ENCODE data around the gene MGAT4B.

The MGAT4B gene

DNA sequence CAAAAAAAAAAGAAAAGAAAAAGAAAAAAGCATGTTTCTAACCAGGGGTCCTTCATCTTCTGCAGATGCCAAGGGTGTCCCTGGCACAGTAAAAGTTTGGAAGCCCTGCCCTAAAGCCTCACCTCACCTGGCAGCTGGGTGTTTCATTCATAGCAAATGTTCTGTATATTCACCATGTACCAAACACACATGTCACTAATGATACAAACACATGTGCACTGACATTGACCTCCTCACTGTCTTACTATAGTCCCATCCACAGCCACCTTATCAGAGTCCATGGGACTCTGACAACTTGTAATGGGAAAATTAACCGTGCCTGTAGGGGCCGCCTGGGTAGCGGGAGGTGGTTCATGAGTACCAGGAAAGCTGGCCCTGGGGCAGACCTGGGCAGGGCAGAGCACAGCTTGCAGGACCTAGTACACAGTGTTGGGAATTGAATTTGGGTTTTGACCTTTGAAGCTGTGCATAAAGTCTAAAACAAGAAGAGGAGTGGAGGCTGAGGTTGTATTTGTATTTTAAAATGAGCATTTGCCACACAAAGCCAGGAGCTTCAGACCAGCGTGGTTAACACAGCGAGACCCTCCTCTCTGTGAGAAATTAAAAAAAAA lies 6.4 kb upstream of the MGAT4B start:
- DNase-seq (ENCODE audit: low read depth in 2 of 3, low spot score in 1 of 3) = no peak

DNA sequence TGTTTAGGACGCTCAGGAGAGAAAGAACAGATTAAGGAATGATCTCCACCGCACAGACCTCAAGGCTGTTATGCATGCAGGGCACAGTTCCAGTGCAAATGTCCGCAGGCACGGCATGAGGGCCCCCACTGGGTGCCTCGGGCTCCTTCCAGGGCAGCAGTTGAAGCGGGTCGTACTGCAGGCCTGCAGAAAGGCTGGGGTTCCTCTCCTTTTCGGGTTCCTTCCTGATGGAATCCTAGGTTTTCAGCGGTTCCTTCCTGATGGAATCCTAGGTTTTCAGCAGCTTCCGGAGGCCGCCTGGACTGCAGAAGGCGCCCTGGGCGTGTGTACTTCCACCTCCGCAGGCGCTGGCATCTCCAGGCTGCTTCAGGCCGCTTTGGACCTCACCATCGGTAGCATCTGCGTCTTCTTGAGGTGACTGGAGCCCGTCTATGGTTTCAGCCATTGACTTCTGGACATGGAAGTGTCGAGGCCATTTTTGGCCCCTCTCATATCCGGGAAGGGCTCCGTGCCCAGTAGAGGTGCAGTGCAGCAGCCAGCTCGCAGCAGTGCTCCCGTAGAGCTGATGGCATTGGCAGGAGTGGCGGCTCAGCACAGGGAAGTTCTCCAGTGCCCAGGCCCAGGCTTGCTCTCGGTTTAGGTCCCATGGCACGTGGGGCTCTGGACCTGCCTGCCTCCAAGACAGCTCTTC lies 5.6 kb upstream of the MGAT4B start:
- no peak for DNase-seq (ENCODE audit: low read depth in 2 of 3, low spot score in 1 of 3)

DNA sequence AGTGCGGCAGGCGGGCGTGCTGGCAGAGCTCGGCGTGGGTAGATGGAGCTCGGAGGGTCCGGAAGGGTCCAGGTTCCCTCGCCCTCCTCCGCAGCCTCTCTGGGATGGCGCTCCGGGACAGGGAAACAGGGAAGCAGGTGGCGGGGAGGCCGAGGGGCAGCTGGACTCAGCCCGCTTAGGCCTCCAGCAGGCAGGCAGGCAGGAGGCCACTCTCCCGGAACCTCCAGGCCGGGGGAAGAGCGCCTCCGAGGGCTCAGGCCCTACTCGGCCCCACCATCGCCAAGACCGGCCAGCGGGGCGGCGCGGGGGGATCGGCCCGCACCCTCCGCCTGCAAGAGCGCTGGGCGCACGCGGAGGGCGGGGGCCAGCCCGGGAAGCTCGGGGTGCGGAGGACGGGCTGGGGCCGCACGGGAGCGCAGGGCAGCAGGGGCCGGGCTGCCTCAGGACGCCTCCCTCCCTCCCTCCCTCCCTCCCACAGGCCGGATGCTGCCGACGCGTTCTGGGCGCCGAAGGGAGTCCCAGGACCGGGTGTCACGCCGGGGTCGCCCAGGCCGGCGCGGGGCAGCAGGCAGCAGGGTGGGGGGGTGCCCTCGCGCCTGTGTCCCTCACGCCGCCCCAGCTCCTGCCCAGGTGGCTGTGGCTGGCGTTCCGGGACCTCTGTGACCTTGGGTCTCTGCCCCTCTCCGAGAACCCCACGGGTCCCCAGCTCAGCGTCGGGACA lies 977 bp downstream of the MGAT4B start:
- DNase-seq (ENCODE audit: low read depth in 2 of 3, low spot score in 1 of 3) = no peak

DNA sequence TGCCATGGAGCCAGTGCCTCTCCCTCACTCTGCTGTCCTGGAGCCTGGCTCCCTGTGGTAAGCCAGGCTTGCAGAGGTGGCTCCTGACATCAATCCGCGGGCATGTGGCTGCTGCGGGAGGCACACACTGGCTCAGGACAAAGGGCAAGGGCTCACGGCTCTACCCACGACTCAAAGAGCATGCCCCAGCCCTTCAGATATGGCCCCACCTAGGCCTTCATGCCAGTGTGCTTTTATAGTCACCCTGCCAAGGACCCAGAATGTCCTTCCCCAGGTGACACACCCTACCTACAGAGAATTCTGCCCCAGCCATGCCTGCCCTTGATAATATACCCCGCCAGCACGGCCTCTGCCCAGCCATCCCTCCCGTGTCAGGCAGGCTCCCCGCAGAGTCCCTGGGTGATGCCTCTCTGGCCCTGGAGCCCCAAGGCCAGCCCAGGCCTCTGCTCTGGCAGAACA lies 1.6 kb downstream of the MGAT4B start:
- DNase-seq (ENCODE audit: low read depth in 2 of 3, low spot score in 1 of 3) = no peak

DNA sequence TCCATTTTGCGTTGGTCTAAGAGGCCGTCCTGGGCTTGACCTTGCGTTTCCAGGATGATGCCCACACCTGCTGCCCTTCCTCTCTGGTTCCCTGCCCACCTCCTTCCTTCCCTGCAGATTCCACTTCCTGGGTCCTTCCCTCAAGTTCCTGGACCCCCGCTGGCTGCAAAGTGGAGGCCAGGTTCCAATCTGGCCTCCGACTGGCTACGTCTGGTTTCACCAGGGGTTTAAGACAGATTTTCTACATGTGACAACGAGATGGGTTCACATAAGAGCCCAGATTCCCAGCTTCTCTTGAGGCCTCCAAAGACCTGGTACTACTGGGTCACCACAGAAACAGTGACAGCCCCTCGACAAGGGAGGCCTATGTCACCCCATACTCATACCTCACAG lies 2.1 kb downstream of the MGAT4B start:
- DNase-seq (ENCODE audit: low read depth in 2 of 3, low spot score in 1 of 3) = no peak

DNA sequence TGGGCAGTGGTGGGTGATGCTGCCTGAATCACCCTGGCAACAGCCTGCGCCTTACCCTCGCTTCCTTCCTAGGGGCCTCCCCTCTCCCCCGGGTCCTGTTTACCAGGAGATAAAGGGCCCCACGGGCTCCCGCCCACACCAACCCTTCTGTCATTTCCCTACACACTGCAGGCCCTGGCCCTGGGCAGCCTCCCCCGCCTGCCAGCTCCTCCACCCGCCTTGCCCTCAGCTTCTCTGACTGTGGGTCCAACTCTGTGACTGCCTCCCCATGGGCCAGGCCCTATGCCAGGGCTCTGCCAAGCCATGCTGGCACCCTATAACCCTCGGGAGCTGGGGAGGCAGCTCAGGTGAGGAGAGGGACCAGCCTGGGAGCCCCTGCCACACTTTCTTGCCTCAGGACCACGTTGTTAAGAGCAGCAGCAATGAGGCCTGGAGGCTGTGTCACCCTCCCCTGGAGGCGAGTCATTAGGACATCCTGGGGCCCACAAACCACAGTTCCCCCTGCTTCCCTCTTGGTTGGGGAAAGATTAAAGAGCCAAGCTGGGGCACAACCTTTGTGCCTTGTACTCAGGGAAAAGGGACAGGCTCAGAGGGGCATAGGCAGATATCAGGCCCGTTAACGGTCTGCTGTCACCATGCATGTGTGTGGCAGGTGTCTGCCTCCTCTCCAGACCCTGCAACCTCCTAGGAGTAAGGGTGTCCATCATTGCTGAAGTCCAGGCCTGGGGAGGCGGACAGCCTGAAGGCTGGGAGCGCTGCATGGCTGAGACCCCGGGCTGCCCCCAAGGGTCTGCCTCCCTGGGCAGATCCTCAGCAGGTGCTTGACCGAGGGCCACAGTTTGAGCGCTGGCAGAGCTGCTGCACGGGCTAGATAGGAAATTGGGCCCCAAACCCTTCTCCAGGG lies 2.8 kb downstream of the MGAT4B start:
- DNase-seq (ENCODE audit: low read depth in 2 of 3, low spot score in 1 of 3) = peak in 2 of 3 donors; percentile 48 to 53

DNA sequence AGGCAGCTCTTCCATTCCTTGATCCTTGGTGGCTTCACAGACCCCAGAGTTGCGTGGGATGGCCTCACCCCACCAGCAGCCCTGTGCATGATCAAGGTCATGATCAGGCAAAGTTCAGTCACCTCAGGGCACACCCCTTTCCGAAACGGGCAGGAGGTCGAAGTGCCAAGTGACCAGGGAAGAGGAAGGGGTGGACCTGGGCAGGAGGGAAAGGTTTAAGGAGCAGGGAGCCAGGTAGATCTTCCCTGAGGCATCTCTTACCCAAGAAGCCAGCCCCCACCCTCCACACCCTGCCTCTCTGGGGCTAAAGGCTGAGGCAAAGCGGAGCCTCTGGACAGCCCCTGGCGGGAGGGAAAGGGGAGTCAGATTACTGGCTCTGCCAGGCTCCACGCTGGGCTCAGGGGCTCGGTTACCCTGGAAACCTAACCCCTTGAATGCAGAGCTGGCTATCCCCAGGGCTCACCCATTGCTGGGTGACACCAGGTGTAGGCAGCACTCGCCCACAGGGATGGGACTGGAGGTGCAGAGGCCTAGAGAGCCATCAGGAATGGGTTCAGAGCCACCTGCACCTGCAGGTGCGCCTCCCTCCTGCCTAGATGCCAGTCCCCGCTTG lies 3.6 kb downstream of the MGAT4B start:
- no peak for DNase-seq (ENCODE audit: low read depth in 2 of 3, low spot score in 1 of 3)

DNA sequence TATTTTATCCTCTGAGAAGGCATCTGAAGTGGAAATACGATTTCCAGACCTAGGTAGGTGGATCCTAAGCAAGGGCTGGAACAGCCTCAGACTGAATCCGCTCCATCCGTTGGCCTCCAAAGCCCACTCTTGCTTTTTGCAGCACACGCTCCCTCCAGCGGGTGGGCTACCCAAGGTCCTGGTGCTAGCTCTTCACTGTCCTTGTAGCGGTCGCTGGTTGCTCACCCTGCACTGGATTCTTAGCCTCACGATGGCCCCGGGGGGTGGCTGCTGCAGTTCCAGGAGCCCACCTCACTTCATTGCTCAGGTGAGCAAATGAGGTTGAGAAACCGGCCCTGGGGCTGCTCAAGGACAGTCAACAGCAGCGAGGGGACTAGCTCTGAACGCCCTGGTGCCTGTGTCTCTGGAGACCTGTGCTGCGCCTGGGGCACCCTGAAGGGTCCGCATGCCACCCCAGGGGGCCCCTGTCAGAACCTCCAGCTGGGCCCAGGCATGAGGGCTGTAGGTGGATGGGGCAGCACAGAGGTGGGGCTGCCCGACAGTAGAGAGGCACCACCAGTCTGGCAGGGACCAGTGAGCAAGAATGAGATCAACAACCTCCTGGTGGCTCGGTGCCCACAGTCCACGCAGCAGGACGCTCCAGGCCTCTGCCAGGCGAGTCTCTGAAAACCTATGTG lies 4.3 kb downstream of the MGAT4B start:
- DNase-seq (ENCODE audit: low read depth in 2 of 3, low spot score in 1 of 3) = no peak

DNA sequence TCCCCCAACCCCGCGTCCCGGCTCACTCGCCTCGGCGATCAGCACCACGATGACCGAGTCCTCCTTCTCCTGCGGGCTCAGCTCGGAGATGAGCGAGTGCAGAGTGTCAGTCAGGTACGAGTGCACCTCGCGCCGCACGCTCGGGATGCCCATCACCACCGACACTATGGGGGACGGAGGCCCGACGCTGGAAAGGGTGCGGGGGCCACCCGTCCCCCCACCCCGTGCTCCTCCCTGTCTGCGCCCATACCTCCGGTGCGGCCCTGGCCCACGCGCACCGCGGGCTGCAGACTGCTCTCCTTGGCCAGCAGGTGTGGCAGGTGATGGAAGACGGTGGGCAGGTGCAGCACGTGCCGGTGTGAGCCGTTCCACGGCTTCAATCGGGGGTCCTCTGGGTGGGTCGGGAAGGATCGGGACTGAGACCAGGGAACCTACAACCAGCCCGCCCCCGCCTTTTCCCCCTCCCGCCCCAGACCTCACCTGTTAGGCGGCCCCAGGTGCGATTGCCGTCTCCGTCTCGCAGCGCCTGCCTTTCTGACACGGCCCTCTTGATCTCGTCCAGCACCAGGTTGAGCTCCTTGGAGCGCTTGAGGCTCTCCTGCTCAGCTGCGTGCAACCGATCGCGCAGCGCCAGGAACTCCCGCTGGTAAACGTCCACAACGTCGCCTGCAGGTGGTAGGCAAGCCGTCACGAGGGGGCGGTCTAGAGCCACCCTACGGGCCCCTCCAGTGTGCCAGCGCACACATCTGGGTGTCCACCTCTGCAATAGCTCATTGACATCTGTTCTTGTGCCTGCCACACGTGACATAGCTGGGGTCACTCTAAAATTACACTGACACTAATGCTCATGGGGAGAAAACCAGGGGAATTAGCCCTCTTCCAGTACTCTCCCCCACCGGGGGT lies 5.1 kb downstream of the MGAT4B start:
- peak; percentile 73 to 84 (median 81) for DNase-seq (ENCODE audit: low read depth in 2 of 3, low spot score in 1 of 3)

DNA sequence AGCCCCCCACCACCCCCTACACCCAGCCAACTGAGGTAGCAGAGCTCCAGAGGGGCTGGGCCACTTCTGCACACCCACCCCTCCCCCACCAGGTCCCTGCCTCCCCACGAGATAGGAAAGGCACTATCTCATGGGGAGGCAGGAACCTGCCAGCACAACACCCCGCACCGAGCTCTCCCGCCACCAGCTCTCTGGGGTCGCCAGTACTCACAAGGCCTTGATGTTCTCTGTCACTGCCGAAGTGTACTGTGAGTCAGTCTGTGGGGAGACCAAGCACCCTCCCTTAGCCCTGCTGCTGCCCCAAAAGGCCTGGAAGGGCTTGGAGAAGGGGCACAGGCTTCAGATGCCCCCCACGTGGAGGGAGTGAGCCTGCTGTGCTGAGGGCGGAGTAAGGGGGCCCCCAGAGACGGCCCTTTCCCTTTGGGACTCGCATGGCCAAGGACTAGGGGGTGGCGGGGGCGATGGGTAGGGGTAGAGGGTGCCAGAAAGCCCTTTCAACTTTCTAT lies 5.9 kb downstream of the MGAT4B start:
- no peak for DNase-seq (ENCODE audit: low read depth in 2 of 3, low spot score in 1 of 3)

DNA sequence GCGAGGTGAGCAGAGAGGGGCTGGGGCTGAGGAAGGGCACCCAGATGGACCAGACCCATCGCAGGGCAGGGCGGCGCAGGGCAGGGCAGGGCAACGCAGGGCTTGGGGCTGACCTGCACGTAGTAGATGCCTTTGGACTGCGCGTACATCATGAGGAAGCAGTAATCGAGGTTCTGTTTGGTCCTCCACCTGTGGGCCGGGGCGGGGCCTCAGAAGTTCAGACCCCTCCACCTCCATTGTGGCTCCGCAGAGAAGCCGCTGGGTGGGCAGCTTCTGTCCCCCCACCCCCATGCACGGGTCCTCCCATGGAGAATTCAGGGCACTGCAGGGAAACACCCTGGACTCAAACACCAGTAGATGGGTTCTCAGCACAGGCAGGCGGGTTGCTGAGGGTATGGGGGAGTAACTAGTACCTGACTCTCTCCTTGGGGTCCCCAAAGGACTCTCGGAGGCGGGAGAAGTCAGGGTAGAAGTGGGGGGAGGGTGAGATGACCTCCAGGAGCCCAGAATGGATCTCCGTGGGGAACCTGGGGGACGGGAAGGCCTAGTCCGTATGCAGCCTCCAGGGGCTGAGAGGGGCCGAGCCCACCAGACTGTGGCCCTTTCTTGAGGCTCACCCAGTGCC lies 6.5 kb downstream of the MGAT4B start:
- no peak for DNase-seq (ENCODE audit: low read depth in 2 of 3, low spot score in 1 of 3)

DNA sequence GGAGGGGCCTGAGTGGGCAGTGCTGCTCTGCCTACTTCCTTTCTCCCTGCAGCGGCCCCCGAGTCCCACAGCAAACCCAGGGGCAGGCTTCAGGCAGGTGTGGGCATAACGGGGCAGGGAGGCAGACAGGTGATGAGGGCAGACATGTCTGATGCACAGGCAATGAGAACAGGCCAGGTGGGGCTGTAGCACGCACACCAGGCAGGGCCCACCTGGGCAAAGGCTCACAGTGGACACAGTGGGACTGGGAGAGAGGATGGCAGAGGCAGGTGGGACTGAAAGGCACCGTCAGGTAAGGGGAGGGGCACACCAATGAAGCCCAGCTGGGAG lies 7.1 kb downstream of the MGAT4B start:
- DNase-seq (ENCODE audit: low read depth in 2 of 3, low spot score in 1 of 3) = no peak

DNA sequence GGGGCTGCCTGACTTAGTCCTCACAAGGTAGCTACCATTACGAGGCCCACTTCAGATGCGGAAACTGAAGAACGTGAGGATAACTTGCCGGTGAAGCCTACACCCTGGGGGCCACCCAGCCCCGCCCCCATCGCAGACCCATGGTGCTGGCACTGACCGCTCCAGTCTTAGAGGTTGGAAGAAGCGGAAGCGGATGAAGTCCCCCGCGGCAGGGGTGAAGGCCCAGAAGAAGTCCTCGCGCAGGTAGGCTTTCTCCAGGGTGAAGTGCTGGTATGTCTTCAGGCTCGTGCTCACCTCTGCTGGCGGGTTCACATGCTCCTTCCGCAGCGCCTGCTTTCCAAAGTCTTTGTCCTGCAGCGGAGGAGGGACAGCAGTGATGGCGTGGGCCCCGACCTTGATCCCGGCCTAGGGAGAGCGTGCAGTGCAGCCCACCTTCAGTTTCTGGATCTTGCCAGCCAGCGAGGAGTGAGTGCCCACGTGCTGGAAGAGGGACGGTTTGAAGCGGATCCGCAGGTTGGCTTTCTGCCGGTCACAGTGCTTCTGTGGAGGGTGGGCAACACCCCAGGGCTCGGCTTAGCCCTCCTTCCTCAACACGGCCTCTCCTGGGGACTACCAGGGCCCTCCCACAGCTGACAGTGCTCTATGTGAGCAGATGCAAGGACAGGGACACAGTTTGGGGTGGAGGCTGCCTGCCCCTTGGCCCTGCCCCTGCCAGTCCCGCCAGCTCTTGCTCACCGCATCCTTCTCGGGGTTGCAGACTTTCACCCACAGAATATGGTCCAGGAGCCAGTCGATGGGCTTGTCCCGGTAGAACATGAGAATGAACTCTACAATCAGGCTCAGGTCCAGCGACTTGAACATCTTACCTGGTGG lies 7.7 kb downstream of the MGAT4B start:
- DNase-seq (ENCODE audit: low read depth in 2 of 3, low spot score in 1 of 3) = no peak

DNA sequence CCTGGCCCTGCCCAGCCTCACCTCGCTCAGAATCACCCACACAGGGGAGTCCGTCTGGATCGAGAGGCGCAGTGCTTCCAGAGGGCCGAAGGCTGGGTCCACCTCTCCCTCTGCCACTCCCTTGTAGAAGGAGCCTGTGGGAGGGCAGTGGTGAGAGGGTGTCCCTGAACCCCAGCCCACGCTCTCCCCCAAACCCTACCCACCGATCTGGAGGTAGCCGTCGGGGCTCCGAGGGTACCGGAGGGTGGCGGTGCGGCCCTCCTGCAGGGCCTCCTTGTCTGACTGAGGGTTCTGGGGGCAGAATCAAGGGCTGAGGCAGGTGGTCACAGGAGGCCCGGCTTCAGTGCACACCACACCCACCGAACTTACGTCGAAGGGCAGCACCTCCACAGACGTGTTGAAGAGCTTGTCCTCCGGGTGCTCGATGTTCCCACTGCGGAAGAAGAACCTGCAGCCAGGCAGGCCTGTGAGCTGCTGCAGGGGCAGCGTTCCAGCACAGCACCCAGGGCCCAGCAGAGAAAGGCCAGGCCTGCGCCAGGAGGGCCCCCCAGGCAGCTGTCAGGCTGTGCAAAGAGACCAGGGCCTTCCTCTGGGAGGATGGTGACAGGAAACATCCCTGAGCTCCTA lies 8.4 kb downstream of the MGAT4B start:
- DNase-seq (ENCODE audit: low read depth in 2 of 3, low spot score in 1 of 3) = no peak

DNA sequence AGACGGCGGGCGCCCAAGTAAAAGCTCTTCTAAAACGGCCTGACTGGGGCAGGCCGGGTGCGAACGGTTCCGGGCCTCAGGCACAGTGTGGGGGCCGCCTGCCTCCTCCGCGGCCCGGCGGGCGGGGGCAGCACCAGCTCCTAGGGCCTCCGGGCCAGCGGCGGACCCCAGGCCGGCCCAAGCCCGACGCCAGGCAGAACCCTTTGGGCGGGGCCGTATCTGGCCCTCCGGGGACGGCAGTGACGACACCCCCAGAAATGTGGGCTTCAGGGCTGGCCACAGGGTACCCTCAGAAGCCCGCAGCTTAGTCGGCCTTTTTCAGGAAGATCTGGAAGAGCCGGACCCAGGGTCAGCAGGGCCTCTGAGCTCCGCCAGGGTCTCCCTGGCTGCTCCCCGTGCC lies 8.9 kb downstream of the MGAT4B start:
- no peak for DNase-seq (ENCODE audit: low read depth in 2 of 3, low spot score in 1 of 3)

DNA sequence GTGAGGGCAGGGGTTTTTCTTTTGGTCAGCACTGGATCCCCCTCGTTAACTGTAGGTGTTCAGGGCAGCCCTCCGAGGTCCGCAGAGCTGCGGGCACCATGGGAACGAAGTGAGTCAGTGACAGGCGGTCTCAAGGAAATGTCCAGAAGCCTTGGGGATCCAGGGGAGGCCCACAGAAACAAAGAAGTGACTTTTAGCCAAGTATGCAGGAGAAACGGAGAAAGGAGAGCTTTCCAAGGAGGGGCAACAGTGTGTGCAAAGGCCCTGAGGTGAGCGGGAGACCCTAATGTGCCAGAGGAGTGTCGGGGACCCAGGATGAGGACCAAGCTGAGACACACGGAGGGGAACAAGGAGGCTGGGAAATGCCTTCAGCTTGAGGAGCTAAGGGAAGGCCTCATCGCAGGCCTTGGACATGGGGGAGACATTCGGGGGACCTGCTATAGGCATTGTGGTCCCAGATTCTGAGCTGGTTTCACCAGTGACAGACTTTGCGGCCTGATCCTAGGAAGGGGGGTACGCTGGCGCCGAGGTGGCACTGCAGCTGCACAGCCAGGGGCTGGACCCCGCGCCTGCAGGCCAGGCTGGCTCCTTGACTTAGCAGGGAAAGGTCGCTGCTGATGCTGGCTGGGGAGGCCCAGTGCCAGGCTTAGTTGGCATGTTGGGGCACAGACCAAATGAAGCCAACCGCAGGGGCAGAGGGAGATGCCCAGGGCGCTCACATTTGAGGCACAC lies 9.6 kb downstream of the MGAT4B start:
- DNase-seq (ENCODE audit: low read depth in 2 of 3, low spot score in 1 of 3) = no peak

Data from stimulated activated CD4-positive, alpha-beta T cell treated with anti-CD3 and anti-CD28 coated beads, Interleukin-12 subunit alpha, Interleukin-12 subunit beta, amount 100 ng/mL, for 48 hours (primary cell).